ENCODE results near the gene SHH. TPM values are rescaled to one million over a fixed set of nuclear protein-coding genes. Genes with fewer than 3 reads are reported as not detected.

SHH gene
- polyA plus RNA-seq, 1 donor: 0.06 TPM

- DNase-seq (ENCODE audit: low read depth): no peak
These were observed 47.8 kb downstream of the SHH start for GRCh38 chr7:155764438-155764793.

GRCh38 chr7:155763691-155764437 lies 48.4 kb downstream of the SHH start:
- DNase-seq (ENCODE audit: low read depth): no peak

GRCh38 chr7:155763122-155763521 lies 49.1 kb downstream of the SHH start:
- DNase-seq (ENCODE audit: low read depth): no peak

GRCh38 chr7:155762655-155763054 lies 49.6 kb downstream of the SHH start:
- DNase-seq (ENCODE audit: low read depth): no peak

GRCh38 chr7:155762036-155762435 lies 50.2 kb downstream of the SHH start:
- no peak for DNase-seq (ENCODE audit: low read depth)

GRCh38 chr7:155761162-155761561 lies 51.1 kb downstream of the SHH start:
- no peak for DNase-seq (ENCODE audit: low read depth)

GRCh38 chr7:155759740-155760430 lies 52.4 kb downstream of the SHH start:
- no peak for DNase-seq (ENCODE audit: low read depth)

GRCh38 chr7:155758348-155758747 lies 53.9 kb downstream of the SHH start:
- DNase-seq (ENCODE audit: low read depth): no peak

- no peak for DNase-seq (ENCODE audit: low read depth)
These were observed 55.9 kb downstream of the SHH start for GRCh38 chr7:155756322-155756721.

GRCh38 chr7:155755026-155755425 lies 57.2 kb downstream of the SHH start:
- DNase-seq (ENCODE audit: low read depth): no peak

GRCh38 chr7:155754165-155754564 lies 58.1 kb downstream of the SHH start:
- no peak for DNase-seq (ENCODE audit: low read depth)

- no peak for DNase-seq (ENCODE audit: low read depth)
These were observed 58.8 kb downstream of the SHH start for GRCh38 chr7:155753446-155753965.

- no peak for DNase-seq (ENCODE audit: low read depth)
These were observed 59.4 kb downstream of the SHH start for GRCh38 chr7:155752756-155753445.

GRCh38 chr7:155751409-155751808 lies 60.9 kb downstream of the SHH start:
- no peak for DNase-seq (ENCODE audit: low read depth)

GRCh38 chr7:155750255-155751125 lies 61.8 kb downstream of the SHH start:
- no peak for DNase-seq (ENCODE audit: low read depth)

Other genes with a start within 250 kb of the SHH start
- gene RBM33, start 167.8 kb downstream of the SHH start, polyA plus RNA-seq (ENCODE audit: insufficient read length): 26.4 TPM

Measured in forelimb muscle (tissue), 1 donor.